HG03175 (cell line): Measurements from ENCODE around the gene HS3ST1.
"Not testable (repeated sequence)": the region's sequence is repeated elsewhere in the genome, so short reads cannot be mapped to it uniquely, and the experiment has no call there.

Experiments
- ATAC-seq: cut with Tn5 transposase; IDR thresholded peaks from one replicate; pipeline ENCODE4 v1.9.1; 2021; ENCODE audit warnings: mild to moderate bottlenecking, moderate library complexity; ENCODE audit not compliant: unreplicated experiment

HS3ST1 gene

GRCh38 chr4:11407551-11407950 is 21.1 kb downstream of the HS3ST1 start:
- ATAC-seq: no peak

GRCh38 chr4:11404431-11404830 is 24.3 kb downstream of the HS3ST1 start:
- no peak for ATAC-seq

DNA sequence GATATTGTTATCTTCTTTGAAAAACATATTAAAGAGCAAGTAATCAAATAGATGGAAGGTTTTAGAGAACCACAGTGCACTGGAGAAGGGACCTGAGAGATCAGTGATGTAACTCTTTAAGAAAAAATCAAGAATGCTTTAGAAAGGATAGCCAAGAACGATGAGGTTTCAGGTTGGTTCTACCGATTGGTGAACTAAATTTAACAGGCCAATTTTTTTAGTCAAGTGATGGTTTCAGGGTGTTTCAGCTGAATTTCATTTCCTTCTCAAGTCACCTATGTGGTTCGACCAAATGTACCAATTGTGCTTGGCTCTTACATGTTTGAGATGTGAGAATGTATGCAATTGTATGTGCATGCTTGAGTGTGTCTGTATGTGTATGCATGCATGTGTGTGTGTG is 26.5 kb downstream of the HS3ST1 start:
- peak; percentile 36 for ATAC-seq

DNA sequence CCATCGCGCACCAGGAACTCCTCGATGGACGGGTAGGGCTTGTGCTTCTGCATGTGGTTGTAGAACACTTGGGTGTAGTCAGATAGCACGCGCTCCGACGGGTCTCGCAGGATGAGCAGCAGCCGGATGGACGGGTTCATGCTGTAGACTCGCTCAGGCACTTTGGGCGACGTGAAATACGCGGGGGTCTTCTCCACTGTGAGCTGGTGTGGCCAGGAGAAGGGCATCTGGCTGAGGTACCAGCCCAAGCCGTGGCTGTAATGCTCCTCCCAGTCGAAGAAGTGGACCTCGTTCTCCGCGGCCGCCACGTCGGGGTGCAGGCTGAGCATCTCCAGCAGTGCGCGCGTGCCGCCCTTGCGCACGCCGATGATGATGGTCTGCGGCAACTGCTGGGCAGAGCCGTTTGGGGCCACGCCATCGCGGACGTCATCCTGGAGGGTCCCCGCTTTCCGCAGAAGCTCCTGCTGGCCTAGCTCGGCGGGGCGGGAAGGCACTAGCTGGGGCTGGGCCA is 29.2 kb downstream of the HS3ST1 start:
- no peak for ATAC-seq

GRCh38 chr4:11397819-11398610 is 30.7 kb downstream of the HS3ST1 start:
- peak; percentile 58 for ATAC-seq

GRCh38 chr4:11397146-11397545 is 31.5 kb downstream of the HS3ST1 start:
- ATAC-seq: no peak

DNA sequence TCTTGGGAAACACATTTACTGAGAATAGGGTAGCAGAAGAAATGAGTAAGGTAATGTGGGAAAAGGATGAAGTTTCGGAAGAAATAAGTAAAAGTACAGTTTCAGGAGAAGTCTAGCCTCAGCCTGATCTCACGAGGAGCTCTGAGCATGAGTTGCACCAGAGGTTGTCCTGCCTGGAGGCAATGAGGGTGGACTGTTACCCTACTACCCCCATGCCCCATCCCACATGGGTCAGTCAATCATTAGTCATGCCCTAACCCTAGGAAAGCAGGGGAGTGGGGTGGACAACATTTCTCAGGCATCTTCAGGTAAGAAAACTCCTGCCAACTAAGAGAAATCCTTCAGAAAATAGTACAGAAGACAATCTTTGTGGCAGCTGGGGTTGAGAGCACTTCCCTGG is 35.1 kb downstream of the HS3ST1 start:
- ATAC-seq: no peak

GRCh38 chr4:11384072-11384471 is 44.6 kb downstream of the HS3ST1 start:
- not testable (repeated sequence) for ATAC-seq

GRCh38 chr4:11376571-11376970 is 52.1 kb downstream of the HS3ST1 start:
- no peak for ATAC-seq

DNA sequence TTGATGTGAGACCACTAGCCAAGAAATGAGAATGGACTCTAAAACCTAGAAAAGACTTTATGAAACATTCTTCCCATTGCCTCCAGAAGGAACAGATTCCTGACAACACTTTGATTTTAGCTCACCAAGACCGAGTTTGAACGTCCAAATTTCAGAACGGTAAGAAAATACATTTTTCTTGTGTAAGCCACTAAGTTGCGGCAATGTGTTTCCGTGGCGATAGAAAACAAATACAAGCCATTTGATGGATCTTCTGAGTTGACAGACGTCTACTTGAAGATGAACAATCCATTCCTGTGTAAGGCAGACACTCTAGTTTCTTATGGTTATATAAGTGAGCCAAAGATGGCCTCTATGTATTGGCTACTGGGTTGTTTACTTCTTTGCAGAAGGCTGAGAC is 52.5 kb downstream of the HS3ST1 start:
- no peak for ATAC-seq

- ATAC-seq: no peak
Measured at GRCh38 chr4:11368701-11369115, 60.0 kb downstream of the HS3ST1 start.

GRCh38 chr4:11367371-11367770 is 61.3 kb downstream of the HS3ST1 start:
- ATAC-seq: no peak

DNA sequence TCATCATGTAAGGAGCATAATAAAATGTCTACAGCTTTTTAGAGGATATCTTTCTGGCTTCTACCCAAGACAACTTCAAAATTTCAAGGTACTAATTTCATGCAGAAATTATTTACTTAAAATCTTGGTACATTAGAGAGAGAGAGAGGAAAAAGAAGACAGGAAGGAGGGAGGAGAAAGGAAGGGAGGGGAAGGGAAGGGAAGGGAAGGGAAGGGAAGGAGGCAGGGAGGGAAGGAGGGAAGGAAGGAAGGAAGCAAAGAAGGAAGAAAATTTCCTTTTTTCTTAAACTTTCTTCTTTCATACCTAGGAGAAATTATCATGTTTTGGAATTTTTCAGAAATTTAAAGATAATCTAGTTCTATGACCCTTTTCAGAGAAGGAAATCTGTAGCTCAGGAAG is 61.8 kb downstream of the HS3ST1 start:
- no peak for ATAC-seq

DNA sequence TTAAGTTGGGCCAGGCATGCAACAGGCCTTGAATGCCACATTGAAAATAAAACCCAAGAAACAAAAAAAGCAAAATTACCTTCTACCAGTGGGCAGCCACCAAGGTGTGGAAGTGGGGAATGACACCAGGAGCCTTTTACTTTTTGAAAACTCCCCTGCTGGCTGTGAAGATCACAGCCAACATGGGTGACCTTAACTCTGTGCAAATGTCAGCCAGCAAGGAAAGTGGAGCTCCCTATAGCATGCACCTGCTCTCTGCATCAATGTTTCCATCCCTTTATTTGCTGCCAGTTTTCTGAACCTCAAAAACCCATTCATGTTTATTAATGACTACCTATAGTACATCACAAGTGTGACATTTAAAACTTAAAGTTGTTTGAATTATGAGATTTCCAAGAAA is 63.7 kb downstream of the HS3ST1 start:
- no peak for ATAC-seq

GRCh38 chr4:11359591-11359990 is 69.1 kb downstream of the HS3ST1 start:
- no peak for ATAC-seq

DNA sequence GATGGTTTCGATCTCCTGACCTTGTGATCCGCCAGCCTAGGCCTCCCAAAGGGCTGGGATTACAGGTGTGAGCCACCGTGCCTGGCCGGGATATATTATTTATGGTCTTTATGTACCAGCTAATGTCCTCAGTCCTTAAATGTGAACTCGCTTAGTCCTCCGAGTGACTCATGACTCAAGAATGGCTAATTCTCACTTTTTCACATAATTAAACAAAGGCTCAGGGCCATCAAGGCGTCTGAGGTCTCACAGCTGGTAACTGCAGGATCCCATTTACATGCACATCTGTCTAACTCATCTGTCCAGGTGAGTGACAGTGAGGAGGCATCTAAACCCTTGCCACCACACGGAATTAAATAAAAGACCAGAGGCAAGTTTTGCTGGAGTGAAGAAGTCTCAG is 73.5 kb downstream of the HS3ST1 start:
- ATAC-seq: no peak

- no peak for ATAC-seq
Measured at GRCh38 chr4:11354531-11354930, 74.2 kb downstream of the HS3ST1 start.

DNA sequence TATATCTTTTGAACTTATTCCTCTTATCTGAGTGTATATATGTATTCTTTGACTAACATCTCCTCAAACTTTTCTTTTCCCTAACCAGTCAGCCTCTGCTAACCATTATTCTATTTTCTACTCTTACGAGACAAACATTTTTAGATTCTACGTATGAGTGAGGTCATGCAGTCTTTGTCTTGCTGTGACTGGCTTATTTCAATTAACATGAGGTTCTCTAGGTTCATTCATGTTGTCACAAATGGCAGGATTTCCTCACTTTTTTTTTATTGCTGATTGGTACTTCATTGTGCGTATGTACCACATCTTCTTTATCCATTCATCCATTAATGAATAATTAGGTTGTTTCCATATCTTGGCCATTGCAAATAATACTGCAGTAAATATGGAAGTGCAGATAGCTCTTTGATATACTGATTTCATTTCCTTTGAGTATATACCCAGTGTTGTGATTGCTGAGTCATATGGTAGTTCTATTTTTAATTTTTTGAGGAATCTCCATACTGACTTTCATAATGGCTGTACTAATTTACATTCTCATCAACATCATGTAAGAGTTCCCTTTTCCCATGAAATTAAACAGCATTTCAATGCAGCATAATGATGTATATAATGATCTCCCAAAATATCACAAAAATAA is 80.1 kb downstream of the HS3ST1 start:
- ATAC-seq: no peak

DNA sequence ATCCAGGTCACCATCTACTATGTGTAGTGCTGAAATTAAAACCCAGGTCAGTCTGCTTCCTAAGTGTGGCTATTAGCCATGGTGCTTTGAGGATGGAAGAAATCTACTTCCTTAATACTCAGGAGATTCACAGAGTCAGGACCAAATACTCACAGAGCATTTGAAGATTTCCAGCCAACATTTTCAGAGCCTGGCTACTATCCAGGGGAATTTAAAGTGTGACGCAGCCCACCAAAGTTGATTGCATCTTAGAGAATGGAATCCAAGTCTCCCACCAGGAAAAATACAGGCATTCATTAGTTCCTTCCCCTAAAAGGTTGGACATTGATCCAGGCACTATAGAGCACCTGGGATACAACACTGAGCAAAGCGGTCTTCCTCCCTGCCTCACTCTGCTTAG is 83.8 kb downstream of the HS3ST1 start:
- ATAC-seq: no peak

DNA sequence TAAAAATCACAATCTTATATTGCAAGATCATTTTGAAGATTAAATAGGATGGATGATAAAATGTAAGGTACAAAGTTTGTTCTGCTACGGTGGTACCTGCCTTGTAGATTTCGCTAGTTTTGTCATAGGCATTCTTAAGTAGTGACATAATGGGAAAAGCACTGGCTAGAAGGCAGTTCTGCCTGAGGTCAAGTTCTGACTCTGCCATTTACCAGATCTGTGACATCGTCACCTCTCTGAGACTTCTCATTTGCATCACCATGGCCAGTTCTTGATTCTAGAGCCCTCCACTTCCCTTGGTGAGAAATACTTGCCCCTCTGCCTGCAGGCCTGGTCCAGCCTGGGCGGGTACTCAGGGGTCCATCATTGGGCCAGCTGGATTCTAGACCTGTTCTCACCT is 85.2 kb downstream of the HS3ST1 start:
- ATAC-seq: no peak
